GM21619 (cell line): ENCODE data around the gene GPR62.
"Not testable (repeated sequence)": the region's sequence is repeated elsewhere in the genome, so short reads cannot be mapped to it uniquely, and the experiment has no call there.

Experiments
- ATAC-seq: cut with Tn5 transposase; IDR thresholded peaks from one replicate; pipeline ENCODE4 v1.9.1; 2021; ENCODE audit not compliant: unreplicated experiment

The GPR62 gene, protein sequence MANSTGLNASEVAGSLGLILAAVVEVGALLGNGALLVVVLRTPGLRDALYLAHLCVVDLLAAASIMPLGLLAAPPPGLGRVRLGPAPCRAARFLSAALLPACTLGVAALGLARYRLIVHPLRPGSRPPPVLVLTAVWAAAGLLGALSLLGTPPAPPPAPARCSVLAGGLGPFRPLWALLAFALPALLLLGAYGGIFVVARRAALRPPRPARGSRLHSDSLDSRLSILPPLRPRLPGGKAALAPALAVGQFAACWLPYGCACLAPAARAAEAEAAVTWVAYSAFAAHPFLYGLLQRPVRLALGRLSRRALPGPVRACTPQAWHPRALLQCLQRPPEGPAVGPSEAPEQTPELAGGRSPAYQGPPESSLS

DNA sequence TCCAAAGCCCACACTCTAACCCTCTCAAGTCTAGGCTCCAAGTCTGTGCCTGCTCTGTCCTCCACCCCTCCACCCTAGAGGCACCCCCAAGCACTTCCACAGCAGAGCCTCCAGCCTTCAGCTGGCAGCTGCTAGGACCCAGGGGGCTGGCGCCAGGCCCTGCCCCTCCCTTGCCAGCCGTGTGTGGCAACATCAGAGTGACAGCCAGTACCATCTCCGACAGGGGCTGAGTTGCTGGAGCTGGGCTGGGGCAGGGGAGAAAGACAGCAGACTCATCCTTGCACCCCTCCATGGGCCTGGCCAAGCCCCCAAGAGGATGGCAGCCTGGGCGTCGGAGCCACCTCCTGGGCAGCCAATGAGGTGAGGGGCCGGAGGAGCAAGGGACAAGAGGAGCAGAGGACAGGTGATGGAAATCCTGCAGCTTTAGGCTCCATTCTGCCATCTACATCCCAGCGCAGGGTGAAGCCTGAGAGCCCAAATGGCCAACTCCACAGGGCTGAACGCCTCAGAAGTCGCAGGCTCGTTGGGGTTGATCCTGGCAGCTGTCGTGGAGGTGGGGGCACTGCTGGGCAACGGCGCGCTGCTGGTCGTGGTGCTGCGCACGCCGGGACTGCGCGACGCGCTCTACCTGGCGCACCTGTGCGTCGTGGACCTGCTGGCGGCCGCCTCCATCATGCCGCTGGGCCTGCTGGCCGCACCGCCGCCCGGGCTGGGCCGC, at the start of gene GPR62:
Gene GPR62, plus strand, starts transcription at position 207 of the 718 bp plus-strand sequence. Its CDS starts 272 bp downstream, at position 479.
- ATAC-seq: no peak

DNA sequence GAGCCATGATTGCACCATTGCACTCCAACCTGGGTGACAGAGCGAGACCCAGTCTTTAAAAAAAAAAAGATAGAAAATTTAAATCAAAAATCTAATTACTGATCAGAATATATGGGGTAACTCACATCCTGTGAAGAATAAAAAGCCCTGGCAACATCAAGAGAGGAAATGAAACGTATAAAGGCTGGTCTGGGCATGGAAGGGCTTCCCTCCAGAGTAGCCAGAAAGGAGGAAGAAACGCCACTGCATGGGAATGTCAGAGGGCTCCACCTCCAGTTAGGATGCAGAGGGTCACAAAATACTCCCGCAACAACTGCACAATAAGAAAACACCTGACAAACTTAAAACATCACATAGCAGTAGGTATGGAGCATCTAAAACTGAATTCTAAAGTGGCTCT, 47.2 kb upstream of the GPR62 start:
- no peak for ATAC-seq

DNA sequence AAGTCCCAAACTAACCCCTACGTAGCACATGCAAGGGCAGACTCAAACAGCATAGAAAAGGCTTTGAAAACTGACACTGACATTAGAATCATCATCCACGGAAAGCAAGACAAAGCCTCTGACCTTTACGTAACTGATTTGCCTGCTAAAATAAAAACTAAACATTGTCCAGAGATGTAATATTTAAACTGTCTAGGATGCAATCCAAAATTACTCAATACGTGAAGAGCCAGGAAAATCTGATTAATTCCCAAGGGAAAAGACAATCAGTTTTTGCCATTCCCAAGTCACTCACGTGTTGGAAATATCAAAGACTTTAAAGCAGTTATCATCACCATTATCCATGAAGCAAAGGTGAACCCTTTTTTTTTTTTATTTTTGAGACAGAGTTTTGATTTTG, 38.8 kb upstream of the GPR62 start:
- no peak for ATAC-seq

DNA sequence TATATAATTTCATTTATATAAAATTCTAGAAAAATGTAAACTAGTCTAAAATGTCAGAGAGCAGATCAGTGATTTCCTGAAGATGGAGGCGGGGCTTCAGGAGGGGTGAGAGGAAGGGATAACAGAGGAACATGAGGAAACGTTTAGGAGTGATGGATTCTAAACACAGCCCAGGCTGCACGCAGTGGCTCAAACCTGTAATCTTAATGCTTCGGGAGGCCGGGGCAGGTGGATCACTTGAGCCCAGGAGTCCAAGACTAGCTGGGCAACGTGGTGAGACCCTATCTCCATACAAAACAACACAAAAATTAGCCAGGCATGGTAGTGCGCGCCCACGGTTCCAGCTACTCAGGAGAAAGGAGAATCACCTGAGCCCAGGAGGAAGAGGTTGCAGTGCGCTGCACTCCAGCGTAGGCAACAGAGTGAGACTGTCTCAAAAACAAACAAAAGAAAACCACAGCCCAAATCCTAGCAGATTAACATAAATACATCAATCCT, 34.1 kb upstream of the GPR62 start:
- no peak for ATAC-seq

DNA sequence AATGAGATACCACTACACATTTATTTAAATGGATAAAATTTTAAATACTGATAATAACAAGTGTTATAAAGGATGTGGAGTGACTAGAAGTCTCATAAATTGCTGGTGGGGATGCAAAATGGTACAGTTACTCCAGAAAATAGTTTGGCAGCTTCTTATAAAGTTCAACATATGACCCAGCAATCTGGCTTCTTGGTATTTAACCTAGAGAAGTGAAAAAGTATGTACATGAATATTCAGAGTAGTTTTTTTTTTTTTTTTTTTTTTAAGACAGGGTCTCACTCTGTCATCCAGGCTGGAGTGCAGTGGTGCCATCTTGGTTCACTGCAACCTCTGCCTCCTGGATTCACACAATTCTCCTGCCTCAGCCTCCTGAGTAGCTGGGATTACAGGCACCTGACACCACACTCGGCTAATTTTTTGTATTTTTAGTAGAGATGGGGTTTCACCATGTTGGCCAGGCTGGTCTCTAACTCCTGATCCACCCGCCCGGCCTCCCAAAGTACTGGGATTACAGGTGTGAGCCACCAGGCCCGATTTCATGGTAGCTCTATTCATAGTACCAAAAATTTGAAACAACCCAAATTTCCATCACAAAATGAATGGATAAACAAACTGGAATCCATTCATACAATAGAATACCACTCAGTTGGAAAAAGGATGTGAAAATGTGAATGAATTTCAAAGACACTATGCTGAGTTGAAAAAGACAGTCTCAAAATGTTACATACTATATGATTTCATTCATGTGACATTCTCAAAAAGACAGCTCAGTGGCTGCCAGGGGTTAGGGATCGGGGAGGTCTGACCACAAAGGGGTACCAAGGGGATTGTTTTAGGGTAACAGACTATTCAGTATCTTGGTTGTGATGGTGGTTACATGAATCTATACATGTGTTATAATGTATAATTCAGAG, 27.9 kb upstream of the GPR62 start:
- ATAC-seq: no peak

DNA sequence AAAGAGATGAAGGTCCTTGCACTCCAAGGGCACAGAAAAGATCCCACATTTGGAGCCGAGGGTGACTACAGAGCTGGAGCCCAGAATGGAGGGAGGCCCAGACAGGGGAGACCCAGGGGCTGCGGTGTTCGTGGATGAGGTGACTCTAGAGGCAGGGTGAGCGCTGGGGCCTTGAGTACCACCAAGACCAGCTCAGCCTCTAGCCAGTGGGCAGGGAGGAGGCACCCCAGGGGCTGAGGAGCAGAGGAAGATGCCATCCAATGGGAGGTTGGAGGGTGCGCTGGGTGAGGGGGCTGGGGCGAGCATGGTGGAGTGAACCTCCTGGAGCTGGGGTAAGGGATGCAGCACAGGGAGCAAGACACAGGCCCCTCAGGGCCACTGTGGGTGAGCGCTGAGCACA, 26.7 kb upstream of the GPR62 start:
- ATAC-seq: no peak

DNA sequence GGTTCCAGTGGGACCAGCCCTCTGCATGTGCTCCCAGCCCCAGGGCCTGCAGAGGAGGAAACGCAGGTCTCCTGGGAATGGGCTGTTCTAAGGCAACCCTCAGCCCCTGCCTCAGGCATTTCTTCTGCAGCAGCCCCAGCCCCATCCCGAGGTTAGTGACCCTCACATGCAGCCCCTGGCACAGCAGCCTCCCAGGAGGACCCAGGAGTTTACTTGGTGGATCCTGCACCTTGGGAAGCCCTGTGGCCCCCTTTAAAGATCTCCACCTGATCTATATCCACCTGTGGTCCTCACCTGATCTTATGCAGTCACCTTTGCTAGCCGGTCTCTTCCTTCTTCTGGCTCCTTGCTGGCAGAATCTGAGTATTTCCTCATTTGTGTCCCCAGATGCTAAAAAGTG, 26.2 kb upstream of the GPR62 start:
- ATAC-seq: not testable (repeated sequence)

DNA sequence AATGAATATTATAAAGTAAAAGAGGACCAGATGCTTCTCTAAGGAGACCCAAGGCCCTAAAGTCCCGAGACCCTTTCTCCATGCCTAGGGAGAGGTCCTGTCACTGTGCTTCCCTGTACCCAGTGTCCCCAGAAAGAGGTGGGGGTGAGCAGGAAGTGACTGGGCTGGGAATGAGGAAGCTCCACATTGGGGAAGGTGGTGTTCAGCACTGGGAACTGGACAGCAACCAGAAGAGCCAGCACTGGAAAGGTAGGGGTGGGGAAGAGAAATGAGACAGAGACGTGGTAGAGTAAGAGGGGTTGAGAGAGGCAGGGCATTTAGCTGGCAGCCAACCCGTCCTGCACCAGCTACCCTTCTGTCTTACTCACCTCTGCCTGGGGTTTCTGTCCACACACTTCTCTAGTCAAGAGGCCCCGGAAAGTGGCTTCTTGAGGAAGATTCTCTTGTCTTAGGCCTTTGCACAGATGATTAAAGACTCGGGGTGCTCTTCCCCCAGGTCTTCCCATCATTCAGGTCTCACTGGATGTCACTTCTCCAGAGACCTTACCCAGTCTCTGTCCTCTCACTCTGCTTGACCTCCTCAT, 25.7 kb upstream of the GPR62 start:
- no peak for ATAC-seq

DNA sequence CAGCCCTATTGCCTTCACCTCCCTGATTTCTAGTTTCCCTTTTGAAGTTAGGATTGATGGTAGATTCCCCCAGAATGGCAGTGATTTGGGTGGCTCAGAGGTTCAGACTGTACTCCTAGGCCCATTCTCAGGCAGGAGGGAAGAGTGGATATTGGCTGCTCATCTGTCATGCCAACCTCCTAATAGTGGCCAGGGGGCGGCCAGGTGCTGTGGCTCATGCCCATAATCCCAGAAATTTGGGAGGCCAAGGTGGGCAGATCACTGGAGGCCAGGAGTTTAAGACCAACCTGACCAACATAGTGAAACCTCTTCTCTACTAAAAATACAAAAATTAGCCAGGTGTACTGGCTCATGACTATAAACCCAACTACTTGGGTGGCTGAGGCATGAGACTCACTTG, 24.7 kb upstream of the GPR62 start:
- no peak for ATAC-seq

DNA sequence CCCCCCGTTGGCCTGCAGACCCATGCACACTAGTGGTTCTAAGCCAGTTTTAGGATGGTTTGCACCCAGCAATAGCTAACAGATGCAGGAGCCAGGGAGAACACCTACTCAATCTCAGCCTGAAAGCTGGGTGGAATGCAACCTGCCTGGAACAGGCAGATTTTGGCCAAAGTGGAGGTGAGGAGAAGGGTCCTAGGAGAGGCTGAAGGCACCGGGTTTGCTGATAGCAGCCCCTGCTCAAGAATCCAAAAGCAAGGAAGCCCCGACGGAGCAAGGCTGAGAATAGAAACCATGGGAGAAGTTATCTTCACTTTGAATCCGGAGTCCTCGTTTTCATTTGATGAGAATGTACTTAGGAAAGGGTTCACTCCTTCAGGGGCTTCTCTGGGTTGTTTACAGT, 23.4 kb upstream of the GPR62 start:
- ATAC-seq: no peak

DNA sequence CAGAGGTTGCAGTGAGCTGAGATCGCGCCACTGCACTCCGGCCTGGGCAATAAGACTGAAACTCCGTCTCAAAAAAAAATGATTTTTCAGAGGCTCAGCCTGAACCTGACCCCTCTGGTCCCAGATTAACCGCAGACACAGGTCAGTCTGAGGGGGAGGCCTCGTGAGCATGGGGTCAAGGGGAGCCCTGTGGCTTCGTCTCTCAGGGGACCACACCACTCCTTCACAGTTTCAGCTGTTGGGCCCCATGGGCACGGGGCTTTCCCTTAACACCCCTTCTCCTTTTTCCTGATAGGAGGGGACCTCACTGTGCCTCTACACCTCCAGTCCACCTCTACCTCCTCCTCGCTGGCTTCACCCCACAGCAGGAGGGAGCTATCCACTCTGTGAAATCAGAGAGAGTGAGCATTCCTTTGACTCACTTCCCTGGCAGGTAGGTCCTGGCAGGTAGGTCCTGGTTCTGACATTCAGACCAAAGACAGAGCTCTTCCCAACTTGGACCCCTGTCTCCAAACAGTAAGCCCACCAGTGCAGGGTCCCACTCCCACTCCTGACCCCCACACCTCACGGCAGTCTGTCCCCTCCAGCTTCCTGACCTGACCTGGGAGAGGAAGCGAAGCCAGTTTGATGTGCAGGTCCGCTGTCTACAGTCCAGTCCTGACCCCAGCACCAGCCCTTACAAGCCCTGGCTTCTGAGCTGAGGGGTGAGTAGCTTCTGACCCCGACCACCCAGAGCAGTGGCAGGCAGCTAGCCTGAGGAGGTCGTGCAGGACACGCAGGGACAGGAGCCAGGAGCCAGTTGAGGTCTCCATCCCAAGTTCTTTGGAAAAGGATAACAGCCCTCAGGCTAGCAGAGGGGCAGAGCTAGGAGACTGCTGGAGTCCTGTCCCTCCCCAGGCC, 22.5 kb upstream of the GPR62 start:
- no peak for ATAC-seq

DNA sequence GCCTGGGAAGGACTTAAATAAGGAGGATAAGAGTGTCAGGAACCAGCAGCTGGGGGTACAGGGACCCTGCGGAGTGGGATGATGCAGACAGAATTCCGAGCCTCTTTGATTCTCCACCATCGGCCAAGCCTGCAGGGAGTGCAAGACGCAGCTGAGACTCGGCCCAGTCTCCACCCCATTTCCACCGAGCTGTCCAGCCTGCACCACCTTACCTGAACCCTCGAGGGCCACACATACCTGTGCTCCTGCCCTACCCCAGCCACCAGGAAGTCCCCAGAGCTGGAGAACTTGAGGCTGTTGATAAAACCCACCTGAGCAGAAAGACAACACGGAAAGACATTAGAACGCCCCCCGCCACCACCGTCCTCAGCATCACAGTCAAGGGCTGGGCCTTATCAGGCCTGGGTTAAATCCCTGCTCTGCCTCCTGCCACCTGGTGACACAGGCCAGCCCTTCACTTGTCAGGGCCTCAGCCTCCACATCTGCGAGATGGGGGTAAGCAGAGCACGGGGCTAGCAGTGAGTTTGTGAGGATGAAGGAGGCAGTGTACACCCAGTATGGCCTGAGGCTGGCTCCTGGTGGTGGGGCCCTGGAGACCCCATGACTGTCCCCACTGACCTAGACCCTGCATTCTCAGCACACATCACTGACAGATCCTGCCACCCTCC, 21.6 kb upstream of the GPR62 start:
- no peak for ATAC-seq

DNA sequence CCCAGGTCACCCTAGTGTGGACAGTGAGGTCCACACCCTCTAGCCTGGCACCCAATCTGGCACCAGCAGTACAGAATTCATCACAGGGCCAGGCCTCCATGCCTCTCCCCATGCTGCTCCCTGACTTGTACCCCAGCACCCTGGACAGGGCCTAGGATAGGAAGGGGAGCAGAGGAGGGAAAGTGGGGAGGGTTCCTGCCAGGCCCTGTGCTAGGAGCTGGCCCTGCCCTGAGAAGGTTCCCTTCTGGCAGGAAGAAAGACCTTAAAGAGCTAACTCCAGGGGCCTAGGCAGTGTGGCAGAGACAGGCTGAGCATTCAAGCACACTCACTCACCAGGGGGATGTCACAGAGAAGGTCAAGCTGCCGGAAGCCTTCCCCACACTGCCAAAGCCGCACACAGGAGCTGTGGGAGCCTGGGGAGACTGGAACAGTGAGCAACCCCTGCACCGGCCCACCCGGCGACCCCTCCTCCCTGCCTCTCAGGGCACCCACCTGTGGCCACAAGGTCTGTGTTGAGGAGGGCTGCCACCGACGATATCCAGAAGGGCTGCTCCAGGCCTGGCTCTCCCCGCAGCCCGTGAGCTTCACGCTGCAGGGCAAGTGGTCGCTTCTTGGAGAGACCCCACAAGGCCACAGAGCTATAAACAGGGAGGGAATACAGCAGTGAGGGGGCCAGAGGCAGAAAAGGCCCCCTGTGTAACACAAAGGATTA, 20.9 kb upstream of the GPR62 start:
- ATAC-seq: no peak

DNA sequence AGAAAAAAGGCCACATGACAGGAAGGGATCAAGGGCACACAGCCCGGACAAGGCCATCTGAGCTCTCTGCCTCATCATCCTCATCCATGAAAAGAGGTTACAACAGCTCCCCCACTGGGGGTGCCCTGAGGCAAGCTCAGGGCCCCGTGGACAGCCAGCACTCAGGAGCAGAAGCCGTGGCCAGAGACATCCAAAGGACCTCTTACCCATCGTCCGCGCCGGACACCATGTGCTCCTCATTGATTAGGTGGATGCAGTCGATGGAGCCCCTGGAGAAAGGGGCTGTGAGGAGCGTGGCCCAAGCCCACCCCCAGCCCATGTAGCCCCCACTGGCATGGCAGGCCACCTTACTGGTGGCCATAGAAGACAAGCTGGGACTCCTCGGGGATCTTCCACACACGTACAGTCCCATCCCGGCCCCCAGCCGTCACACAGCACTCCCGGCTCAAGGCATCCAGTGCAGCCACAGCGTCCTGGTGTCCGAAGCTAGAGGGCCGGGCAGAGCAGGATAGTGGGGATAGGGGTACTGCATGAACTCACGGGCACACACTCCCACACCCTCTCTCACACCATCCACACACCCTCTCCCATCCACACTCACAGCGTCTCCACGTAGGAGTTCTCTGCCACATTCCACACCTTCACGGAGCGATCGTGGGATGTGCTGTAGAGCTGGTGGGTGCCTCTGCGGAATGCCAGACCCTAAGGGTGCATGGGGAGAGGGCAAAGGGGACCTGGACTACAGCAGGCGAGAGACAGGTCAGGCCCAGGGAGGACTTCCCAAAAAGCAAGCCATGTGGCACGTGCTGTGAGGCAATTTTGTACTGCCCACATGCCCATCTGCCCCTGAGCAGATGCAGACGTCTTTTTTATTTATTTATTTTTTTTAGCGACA, 19.9 kb upstream of the GPR62 start:
- ATAC-seq: no peak

DNA sequence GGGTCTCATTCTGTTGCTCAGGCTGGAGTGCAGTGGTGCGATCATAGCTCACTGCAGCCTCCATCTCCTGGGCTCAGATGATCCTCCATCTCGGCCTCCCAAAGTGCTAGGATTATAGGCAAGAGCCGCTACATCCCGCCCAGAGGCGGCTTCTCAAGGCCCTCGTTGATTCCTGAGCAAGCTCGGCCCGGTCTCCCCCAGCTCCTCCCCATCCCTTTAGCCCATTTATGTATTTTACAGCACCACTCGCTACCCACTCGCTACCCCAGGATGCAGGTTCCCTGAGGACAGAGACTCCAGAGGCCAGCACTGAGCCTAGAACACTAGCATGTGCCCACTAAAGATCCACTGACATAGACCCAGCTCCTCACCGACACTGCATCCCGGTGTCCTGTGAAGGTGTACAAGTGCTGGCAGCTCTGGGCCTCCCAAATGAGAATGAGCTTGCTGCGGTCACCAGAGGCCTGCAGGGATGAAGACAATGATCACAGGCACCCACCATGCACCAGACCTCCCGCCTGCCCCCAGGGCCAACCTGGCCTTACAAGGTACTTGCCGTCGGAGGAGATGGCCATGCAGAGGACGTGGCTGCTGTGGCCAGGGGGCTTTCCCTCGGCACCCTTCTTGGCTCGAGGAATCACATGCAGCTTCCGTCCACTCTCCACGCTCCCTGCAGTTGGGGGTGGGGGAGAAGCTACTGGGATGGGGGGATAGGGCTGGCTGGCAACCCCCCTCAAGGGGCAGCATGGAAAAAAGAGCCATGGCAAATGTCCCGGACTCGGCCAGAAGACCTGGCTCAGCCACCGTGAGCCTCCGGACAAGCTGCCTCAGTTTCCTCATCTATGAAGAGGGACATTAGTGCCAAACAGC, 19.1 kb upstream of the GPR62 start:
- no peak for ATAC-seq

DNA sequence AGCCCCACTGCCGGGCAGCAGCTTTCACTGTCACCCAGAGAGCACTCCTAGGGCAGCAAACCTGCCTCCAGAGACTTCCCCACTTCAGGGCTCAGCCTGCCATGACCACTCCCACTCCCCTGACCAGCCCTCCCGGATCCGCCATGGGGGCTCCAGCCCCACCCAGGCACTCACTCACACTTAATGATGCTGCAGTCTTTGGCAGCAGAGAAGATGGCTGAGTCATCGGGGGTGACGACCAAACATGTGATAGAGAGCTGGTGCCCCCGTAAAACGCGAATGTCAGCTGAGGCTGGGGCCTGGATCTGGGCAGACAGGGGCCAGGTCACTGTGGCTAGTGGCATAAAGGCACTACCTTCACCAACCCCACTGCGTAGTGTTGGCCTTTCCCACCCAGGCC, 18.2 kb upstream of the GPR62 start:
- no peak for ATAC-seq
